Measurements from ENCODE around the gene NDP. TPM values are rescaled to one million over a fixed set of nuclear protein-coding genes. Genes with fewer than 3 reads are reported as not detected.

NDP gene
- total and polyA plus RNA-seq, 3 donors from 2014 or later: 0.55 to 1.8 (median 1.3) TPM

- intact Hi-C loops (cut with DNase I; ENCODE audit: low total_unique reads): no loop called here
- H3K36me3 ChIP-seq (ENCODE audit: low read depth, missing control alignments): no peaks in the 10 kb centered on the region
- TF ChIP-seq, protein P1, sequence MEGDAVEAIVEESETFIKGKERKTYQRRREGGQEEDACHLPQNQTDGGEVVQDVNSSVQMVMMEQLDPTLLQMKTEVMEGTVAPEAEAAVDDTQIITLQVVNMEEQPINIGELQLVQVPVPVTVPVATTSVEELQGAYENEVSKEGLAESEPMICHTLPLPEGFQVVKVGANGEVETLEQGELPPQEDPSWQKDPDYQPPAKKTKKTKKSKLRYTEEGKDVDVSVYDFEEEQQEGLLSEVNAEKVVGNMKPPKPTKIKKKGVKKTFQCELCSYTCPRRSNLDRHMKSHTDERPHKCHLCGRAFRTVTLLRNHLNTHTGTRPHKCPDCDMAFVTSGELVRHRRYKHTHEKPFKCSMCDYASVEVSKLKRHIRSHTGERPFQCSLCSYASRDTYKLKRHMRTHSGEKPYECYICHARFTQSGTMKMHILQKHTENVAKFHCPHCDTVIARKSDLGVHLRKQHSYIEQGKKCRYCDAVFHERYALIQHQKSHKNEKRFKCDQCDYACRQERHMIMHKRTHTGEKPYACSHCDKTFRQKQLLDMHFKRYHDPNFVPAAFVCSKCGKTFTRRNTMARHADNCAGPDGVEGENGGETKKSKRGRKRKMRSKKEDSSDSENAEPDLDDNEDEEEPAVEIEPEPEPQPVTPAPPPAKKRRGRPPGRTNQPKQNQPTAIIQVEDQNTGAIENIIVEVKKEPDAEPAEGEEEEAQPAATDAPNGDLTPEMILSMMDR (IDR thresholded peaks at IDR 0.05): no peak
- no peak for TF ChIP-seq POLR2A (IDR thresholded peaks at IDR 0.05)
- DNase-seq: no peak
- no peaks in the 10 kb centered on the region for H3K4me1 ChIP-seq
- 84 to 98% methylated on average over 2 of the region's 2 CpGs for WGBS, 2 donors
- no peak overlapping the region for H3K27ac ChIP-seq
- H3K9me3 ChIP-seq: no peaks in the 10 kb centered on the region
- no peaks in the 10 kb centered on the region for H3K27me3 ChIP-seq
- H3K4me3 ChIP-seq: no peak overlapping the region
These were observed 11.5 kb downstream of the NDP start for GRCh38 chrX:43961699-43962098.

DNA sequence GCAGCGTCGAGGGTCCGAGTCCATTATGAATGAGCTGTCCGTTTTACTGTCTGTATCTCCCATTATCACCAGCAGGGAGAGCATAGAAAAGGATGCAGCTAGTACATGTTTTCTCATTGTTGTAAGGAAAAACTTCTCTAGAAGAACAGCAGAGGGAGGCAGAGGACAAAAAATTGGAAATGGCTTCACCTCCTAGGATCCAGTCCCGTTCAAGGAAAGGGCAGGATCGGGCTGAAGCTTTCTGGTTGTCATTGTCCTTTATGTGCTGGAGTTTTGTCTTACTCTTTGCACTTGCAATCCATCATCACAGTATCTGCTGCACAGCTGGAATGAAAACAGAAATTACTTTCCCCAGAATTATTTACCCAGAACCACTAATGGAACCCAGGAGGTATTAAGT, 14.7 kb downstream of the NDP start:
- intact Hi-C loops (cut with DNase I; ENCODE audit: low total_unique reads): no loop called here
- 11% methylated on average over 6 of the region's 6 CpGs for WGBS, 2 donors
- DNase-seq: peak; percentile 43

GRCh38 chrX:43956034-43956433, 17.2 kb downstream of the NDP start:
- H3K27ac ChIP-seq: peak overlapping the region; percentile 24 to 53

More for the DNA sequence above, 14.7 kb downstream of the NDP start:
- H3K4me3 ChIP-seq: no peak overlapping the region
- TF ChIP-seq, protein P1 (IDR thresholded peaks at IDR 0.05): peak; percentile 51 to 84 (median 69)
- TF ChIP-seq POLR2A (IDR thresholded peaks at IDR 0.05): no peak
- H3K27me3 ChIP-seq: no peaks in the 10 kb centered on the region
- H3K9me3 ChIP-seq: no peaks in the 10 kb centered on the region
- no peaks in the 10 kb centered on the region for H3K4me1 ChIP-seq
- H3K27ac ChIP-seq: peak overlapping the region in 1 of 2 donors; percentile 30
- H3K36me3 ChIP-seq (ENCODE audit: low read depth, missing control alignments): no peaks in the 10 kb centered on the region

DNA sequence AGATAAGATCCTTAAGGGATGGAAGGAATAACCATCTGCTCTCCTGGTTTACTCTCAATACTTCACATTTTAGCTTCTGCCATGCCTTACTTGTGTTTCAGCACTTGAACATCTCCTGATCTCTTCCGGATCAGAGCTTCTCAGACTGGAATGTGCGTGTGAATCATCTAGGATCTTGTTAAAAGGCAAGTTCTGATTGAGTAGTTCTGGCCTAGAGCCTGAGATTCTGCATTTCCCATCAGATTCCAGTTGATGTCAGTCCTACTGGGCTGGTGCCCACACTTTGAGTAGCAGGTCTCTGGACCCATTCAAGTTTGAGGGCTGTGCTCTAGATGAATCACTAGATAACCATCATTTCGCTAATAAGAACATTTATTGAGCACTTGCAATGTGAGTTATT, 20.0 kb downstream of the NDP start:
- no peaks in the 10 kb centered on the region for H3K4me1 ChIP-seq
- H3K9me3 ChIP-seq: no peaks in the 10 kb centered on the region
- H3K27me3 ChIP-seq: no peaks in the 10 kb centered on the region
- no peak for TF ChIP-seq POLR2A (IDR thresholded peaks at IDR 0.05)
- 87 to 94% methylated on average over 3 of the region's 3 CpGs for WGBS, 2 donors
- no peaks in the 10 kb centered on the region for H3K36me3 ChIP-seq (ENCODE audit: low read depth, missing control alignments)
- no peak overlapping the region for H3K27ac ChIP-seq
- H3K4me3 ChIP-seq: no peak overlapping the region
- no peak for DNase-seq
- intact Hi-C loops (cut with DNase I; ENCODE audit: low total_unique reads): no loop called here

More at GRCh38 chrX:43956034-43956433, 17.2 kb downstream of the NDP start:
- Histone ChIP-seq H3K9me3 (no peaks in the 10 kb centered on the region), H3K36me3 (ENCODE audit: low read depth, missing control alignments) (no peaks in the 10 kb centered on the region), H3K4me1 (no peaks in the 10 kb centered on the region), H3K27me3 (no peaks in the 10 kb centered on the region), H3K4me3 (no peak overlapping the region)
- intact Hi-C loops (cut with DNase I; ENCODE audit: low total_unique reads): no loop called here
- no peak for TF ChIP-seq POLR2A (IDR thresholded peaks at IDR 0.05)
- TF ChIP-seq, protein P1 (IDR thresholded peaks at IDR 0.05): no peak
- no peak for DNase-seq

GRCh38 chrX:43949669-43950068, 23.5 kb downstream of the NDP start:
- TF ChIP-seq, protein P1 (IDR thresholded peaks at IDR 0.05): peak in 1 of 3 experiments; percentile 32
- TF ChIP-seq POLR2A (IDR thresholded peaks at IDR 0.05): no peak
- Histone ChIP-seq H3K9me3 (no peaks in the 10 kb centered on the region), H3K27ac (no peak overlapping the region), H3K36me3 (ENCODE audit: low read depth, missing control alignments) (no peaks in the 10 kb centered on the region), H3K4me1 (no peaks in the 10 kb centered on the region), H3K27me3 (no peaks in the 10 kb centered on the region), H3K4me3 (no peak overlapping the region)
- WGBS, 2 donors: 11 to 22% methylated on average over 10 to 14 of the region's 15 CpGs
- peak; percentile 46 for DNase-seq
- intact Hi-C loops (cut with DNase I; ENCODE audit: low total_unique reads): no loop called here
